ENCODE measurements around the gene RELN.

RELN gene

DNA sequence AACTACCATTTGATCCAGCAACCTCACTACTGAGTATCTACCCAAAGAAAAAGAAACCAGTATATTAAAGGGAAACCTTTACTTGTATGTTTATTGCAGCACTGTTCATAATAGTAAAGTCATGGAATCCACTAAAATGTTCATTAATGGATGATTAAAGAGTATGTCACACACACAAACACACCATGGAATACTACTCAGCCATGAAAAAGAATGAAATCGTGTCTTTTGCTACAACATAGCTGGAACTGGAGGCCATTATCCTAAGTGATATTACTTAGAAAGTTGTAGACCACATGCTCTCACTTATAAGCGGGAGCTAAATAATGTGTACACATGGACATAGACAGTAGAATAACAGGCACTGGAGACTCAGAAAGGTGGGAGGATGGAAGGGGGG lies 340.4 kb downstream of the RELN start:
- H3K27me3 Mint-ChIP-seq = peaks cover 20% of the 10 kb centered on the region
- no peaks in the 10 kb centered on the region for H3K4me1 Mint-ChIP-seq
- no peak for ATAC-seq (replicated peaks; ENCODE audit: extremely low read depth, poor library complexity, severe bottlenecking)

GRCh38 chr7:103648135-103648534 lies 341.3 kb downstream of the RELN start:
- no peaks in the 10 kb centered on the region for H3K4me1 Mint-ChIP-seq
- H3K9me3 Mint-ChIP-seq = peaks cover 25% of the 10 kb centered on the region
- DNase-seq (ENCODE audit: low spot score in 2 of 2) = no peak
- H3K4me3 Mint-ChIP-seq = no peak overlapping the region
- no peaks in the 10 kb centered on the region for H3K36me3 Mint-ChIP-seq (ENCODE audit: insufficient read depth)
- ATAC-seq (replicated peaks; ENCODE audit: extremely low read depth, poor library complexity, severe bottlenecking) = no peak
- H3K27ac Mint-ChIP-seq (ENCODE audit: low read depth) = no peak overlapping the region
- peaks cover 24% of the 10 kb centered on the region for H3K27me3 Mint-ChIP-seq

More for the DNA sequence above, 340.4 kb downstream of the RELN start:
- Mint-ChIP-seq H3K9me3 (peaks cover 22% of the 10 kb centered on the region), H3K36me3 (ENCODE audit: insufficient read depth) (no peaks in the 10 kb centered on the region), H3K27ac (ENCODE audit: low read depth) (no peak overlapping the region), H3K4me3 (no peak overlapping the region)
- DNase-seq (ENCODE audit: low spot score in 2 of 2) = no peak

DNA sequence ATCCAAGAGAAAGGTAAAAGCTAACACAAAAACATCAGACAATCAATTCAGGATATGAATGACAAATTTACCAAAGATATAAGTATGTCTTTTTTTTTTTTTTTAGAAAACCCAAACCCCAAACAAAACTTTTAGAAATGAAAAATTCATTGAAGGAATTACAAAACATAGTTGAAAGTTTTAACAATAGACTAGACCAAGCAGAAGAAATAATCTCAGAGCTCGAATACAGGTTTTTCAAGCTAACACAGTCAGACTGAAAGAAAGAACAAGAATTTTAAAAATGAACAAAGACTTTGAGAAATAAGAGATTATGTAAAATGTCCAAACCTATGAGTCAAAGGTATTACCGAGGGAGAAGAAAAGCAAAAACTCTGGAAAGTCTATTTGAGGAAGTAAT lies 345.1 kb downstream of the RELN start:
- no peak overlapping the region for H3K4me3 Mint-ChIP-seq

GRCh38 chr7:103640031-103640779 lies 349.3 kb downstream of the RELN start:
- no peaks in the 10 kb centered on the region for H3K36me3 Mint-ChIP-seq (ENCODE audit: insufficient read depth)
- ATAC-seq (replicated peaks; ENCODE audit: extremely low read depth, poor library complexity, severe bottlenecking) (no peak), DNase-seq (ENCODE audit: low spot score in 2 of 2) (no peak)
- peaks cover 4% of the 10 kb centered on the region for H3K9me3 Mint-ChIP-seq
- no peaks in the 10 kb centered on the region for H3K4me1 Mint-ChIP-seq
- H3K27ac Mint-ChIP-seq (ENCODE audit: low read depth) = no peak overlapping the region
- peaks cover 15% of the 10 kb centered on the region for H3K27me3 Mint-ChIP-seq
- H3K4me3 Mint-ChIP-seq = no peak overlapping the region

More for the DNA sequence above, 345.1 kb downstream of the RELN start:
- ATAC-seq (replicated peaks; ENCODE audit: extremely low read depth, poor library complexity, severe bottlenecking) = no peak
- no peak for DNase-seq (ENCODE audit: low spot score in 2 of 2)
- Mint-ChIP-seq H3K36me3 (ENCODE audit: insufficient read depth) (no peaks in the 10 kb centered on the region), H3K4me1 (no peaks in the 10 kb centered on the region), H3K9me3 (peaks cover 26% of the 10 kb centered on the region), H3K27me3 (peaks cover 28% of the 10 kb centered on the region), H3K27ac (ENCODE audit: low read depth) (no peak overlapping the region)

- no peaks in the 10 kb centered on the region for H3K9me3 Mint-ChIP-seq
- H3K27me3 Mint-ChIP-seq = peaks cover 7% of the 10 kb centered on the region
- no peak overlapping the region for H3K4me3 Mint-ChIP-seq
- no peaks in the 10 kb centered on the region for H3K4me1 Mint-ChIP-seq
- H3K27ac Mint-ChIP-seq (ENCODE audit: low read depth) = no peak overlapping the region
- H3K36me3 Mint-ChIP-seq (ENCODE audit: insufficient read depth) = no peaks in the 10 kb centered on the region
- no peak for DNase-seq (ENCODE audit: low spot score in 2 of 2)
- no peak for ATAC-seq (replicated peaks; ENCODE audit: extremely low read depth, poor library complexity, severe bottlenecking)
Observed at GRCh38 chr7:103637726-103638125, 351.7 kb downstream of the RELN start.

DNA sequence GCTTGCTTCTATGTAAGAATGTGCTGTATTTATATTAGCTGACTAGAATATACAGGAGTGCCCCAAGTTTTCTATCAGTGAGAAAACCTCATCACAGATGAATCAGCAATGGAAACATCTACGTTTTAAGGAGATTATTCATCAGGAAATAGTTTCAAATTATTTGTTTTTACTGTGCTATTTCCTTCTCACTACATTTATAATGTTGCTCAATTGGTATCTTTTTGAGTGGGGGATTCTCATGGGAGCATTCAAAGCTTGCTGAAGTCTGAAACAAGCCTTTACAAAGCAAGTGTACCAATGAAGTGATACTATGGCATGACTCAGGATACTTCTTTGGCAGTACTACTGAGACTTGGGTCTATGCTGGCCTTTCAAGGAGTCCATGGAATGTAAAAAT lies 352.4 kb downstream of the RELN start:
- Mint-ChIP-seq H3K4me3 (no peak overlapping the region), H3K9me3 (no peaks in the 10 kb centered on the region), H3K27me3 (peaks cover 7% of the 10 kb centered on the region), H3K36me3 (ENCODE audit: insufficient read depth) (no peaks in the 10 kb centered on the region), H3K4me1 (no peaks in the 10 kb centered on the region), H3K27ac (ENCODE audit: low read depth) (no peak overlapping the region)
- ATAC-seq (replicated peaks; ENCODE audit: extremely low read depth, poor library complexity, severe bottlenecking) = no peak
- no peak for DNase-seq (ENCODE audit: low spot score in 2 of 2)

GRCh38 chr7:103636153-103636552 lies 353.3 kb downstream of the RELN start:
- no peak for ATAC-seq (replicated peaks; ENCODE audit: extremely low read depth, poor library complexity, severe bottlenecking)
- Mint-ChIP-seq H3K4me1 (no peaks in the 10 kb centered on the region), H3K36me3 (ENCODE audit: insufficient read depth) (no peaks in the 10 kb centered on the region), H3K4me3 (no peak overlapping the region), H3K27ac (ENCODE audit: low read depth) (no peak overlapping the region), H3K9me3 (no peaks in the 10 kb centered on the region), H3K27me3 (peaks cover 7% of the 10 kb centered on the region)
- no peak for DNase-seq (ENCODE audit: low spot score in 2 of 2)

GRCh38 chr7:103632972-103633371 lies 356.5 kb downstream of the RELN start:
- DNase-seq (ENCODE audit: low spot score in 2 of 2) (no peak), ATAC-seq (replicated peaks; ENCODE audit: extremely low read depth, poor library complexity, severe bottlenecking) (no peak)
- Mint-ChIP-seq H3K36me3 (ENCODE audit: insufficient read depth) (no peaks in the 10 kb centered on the region), H3K9me3 (no peaks in the 10 kb centered on the region), H3K4me3 (no peak overlapping the region), H3K27me3 (peaks cover 7% of the 10 kb centered on the region), H3K4me1 (no peaks in the 10 kb centered on the region), H3K27ac (ENCODE audit: low read depth) (no peak overlapping the region)

GRCh38 chr7:103632005-103632639 lies 357.3 kb downstream of the RELN start:
- no peaks in the 10 kb centered on the region for H3K4me1 Mint-ChIP-seq
- peaks cover 3% of the 10 kb centered on the region for H3K27me3 Mint-ChIP-seq
- ATAC-seq (replicated peaks; ENCODE audit: extremely low read depth, poor library complexity, severe bottlenecking) = no peak
- no peaks in the 10 kb centered on the region for H3K9me3 Mint-ChIP-seq
- H3K27ac Mint-ChIP-seq (ENCODE audit: low read depth) = no peak overlapping the region
- no peak for DNase-seq (ENCODE audit: low spot score in 2 of 2)
- H3K36me3 Mint-ChIP-seq (ENCODE audit: insufficient read depth) = no peaks in the 10 kb centered on the region
- no peak overlapping the region for H3K4me3 Mint-ChIP-seq

GRCh38 chr7:103630318-103630717 lies 359.1 kb downstream of the RELN start:
- H3K4me3 Mint-ChIP-seq = no peak overlapping the region
- H3K9me3 Mint-ChIP-seq = no peaks in the 10 kb centered on the region
- no peaks in the 10 kb centered on the region for H3K4me1 Mint-ChIP-seq
- no peaks in the 10 kb centered on the region for H3K36me3 Mint-ChIP-seq (ENCODE audit: insufficient read depth)
- no peak overlapping the region for H3K27ac Mint-ChIP-seq (ENCODE audit: low read depth)
- no peak for DNase-seq (ENCODE audit: low spot score in 2 of 2)
- no peak for ATAC-seq (replicated peaks; ENCODE audit: extremely low read depth, poor library complexity, severe bottlenecking)
- H3K27me3 Mint-ChIP-seq = peaks cover 13% of the 10 kb centered on the region

- no peak overlapping the region for H3K4me3 Mint-ChIP-seq
- H3K4me1 Mint-ChIP-seq = no peaks in the 10 kb centered on the region
- peaks cover 13% of the 10 kb centered on the region for H3K27me3 Mint-ChIP-seq
- H3K36me3 Mint-ChIP-seq (ENCODE audit: insufficient read depth) = no peaks in the 10 kb centered on the region
- ATAC-seq (replicated peaks; ENCODE audit: extremely low read depth, poor library complexity, severe bottlenecking) = no peak
- H3K27ac Mint-ChIP-seq (ENCODE audit: low read depth) = no peak overlapping the region
- DNase-seq (ENCODE audit: low spot score in 2 of 2) = no peak
- H3K9me3 Mint-ChIP-seq = no peaks in the 10 kb centered on the region
Observed at GRCh38 chr7:103628742-103629141, 360.7 kb downstream of the RELN start.

DNA sequence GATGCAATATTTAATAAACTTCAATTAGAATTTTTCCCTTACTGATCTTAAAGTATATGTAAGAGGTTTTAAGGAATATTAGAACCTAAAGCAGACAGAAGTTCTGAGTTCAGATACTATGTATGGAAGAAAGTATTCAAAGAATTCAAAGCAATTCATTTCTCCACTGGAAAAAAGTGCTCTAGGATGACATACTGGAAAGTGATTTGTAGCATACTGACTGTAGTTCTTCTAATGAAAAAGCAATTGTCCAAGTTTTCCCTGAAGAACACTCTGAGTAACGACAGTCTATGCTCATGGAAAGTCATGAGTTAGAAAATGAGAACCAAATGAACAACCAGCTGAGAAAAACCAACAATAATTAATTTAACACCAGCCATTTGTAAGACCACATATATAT lies 362.7 kb downstream of the RELN start:
- H3K4me3 Mint-ChIP-seq = no peak overlapping the region
- no peaks in the 10 kb centered on the region for H3K4me1 Mint-ChIP-seq
- DNase-seq (ENCODE audit: low spot score in 2 of 2) (no peak), ATAC-seq (replicated peaks; ENCODE audit: extremely low read depth, poor library complexity, severe bottlenecking) (no peak)
- H3K27ac Mint-ChIP-seq (ENCODE audit: low read depth) = no peak overlapping the region
- H3K36me3 Mint-ChIP-seq (ENCODE audit: insufficient read depth) = no peaks in the 10 kb centered on the region
- H3K9me3 Mint-ChIP-seq = no peaks in the 10 kb centered on the region
- H3K27me3 Mint-ChIP-seq = peaks cover 23% of the 10 kb centered on the region

GRCh38 chr7:103622274-103622673 lies 367.2 kb downstream of the RELN start:
- Mint-ChIP-seq H3K27me3 (peaks cover 57% of the 10 kb centered on the region), H3K4me1 (no peaks in the 10 kb centered on the region), H3K9me3 (no peaks in the 10 kb centered on the region), H3K27ac (ENCODE audit: low read depth) (no peak overlapping the region), H3K4me3 (no peak overlapping the region), H3K36me3 (ENCODE audit: insufficient read depth) (no peaks in the 10 kb centered on the region)
- ATAC-seq (replicated peaks; ENCODE audit: extremely low read depth, poor library complexity, severe bottlenecking) = no peak
- no peak for DNase-seq (ENCODE audit: low spot score in 2 of 2)
